Dermis blood vessel endothelial cell (primary cell): ENCODE results near the gene SLC2A4RG. TPM values are rescaled to one million over a fixed set of nuclear protein-coding genes. Genes with fewer than 3 reads are reported as not detected.
"Not testable (repeated sequence)": the region's sequence is repeated elsewhere in the genome, so short reads cannot be mapped to it uniquely, and the experiment has no call there.

Source experiments
- DNase-seq: peaks from one replicate; pipeline ENCODE4 v3.0.0; 2010
- total RNA-seq: library from RNA; depleted of rRNA; stranded (reverse); fragments of >200 nt; gene quantifications from 2 replicates; pipeline ENCODE4 v1.2.3, GENCODE V29; 2014

The SLC2A4RG gene
- total RNA-seq, 1 donor from 2014 or later, result 11.7 TPM

DNA sequence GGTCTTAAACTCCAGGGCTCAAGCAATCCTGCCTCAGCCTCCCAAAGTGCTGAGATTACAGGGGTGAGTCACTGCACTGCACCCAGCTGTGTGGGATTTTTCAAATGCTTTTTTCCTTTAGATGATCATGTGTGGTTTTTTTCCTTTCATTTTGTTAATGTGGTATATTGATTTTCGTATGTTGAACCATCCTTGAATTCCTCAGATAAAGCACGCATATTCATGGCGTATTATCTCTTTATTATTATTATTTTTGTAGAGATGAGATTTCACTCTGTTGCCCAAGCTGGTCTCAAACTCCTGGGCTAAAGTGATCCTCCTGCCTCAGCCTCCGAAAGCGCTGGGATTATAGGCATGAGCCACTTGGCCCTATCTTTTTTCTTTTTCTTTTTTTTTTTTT is 24.7 kb upstream of the SLC2A4RG start:
- DNase-seq, result no peak

DNA sequence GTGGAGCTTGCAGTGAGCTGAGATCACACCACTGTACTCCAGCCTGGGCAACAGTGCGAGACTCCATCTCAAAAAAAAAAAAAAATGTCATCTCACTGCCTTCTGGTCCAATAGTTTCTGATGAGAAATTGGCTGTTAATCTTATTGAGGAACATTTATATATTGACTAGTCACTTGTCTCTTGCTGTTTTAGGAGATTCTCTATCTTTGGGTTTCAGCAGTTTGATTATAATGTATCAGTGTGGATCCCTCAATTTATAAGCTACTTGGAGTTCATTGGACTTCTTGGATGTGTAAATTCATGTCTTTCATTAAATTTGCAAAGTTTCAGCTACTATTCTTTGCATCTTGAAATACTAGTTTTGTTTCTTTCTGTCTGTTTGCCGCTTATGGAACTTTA is 20.6 kb upstream of the SLC2A4RG start:
- DNase-seq, result no peak

DNA sequence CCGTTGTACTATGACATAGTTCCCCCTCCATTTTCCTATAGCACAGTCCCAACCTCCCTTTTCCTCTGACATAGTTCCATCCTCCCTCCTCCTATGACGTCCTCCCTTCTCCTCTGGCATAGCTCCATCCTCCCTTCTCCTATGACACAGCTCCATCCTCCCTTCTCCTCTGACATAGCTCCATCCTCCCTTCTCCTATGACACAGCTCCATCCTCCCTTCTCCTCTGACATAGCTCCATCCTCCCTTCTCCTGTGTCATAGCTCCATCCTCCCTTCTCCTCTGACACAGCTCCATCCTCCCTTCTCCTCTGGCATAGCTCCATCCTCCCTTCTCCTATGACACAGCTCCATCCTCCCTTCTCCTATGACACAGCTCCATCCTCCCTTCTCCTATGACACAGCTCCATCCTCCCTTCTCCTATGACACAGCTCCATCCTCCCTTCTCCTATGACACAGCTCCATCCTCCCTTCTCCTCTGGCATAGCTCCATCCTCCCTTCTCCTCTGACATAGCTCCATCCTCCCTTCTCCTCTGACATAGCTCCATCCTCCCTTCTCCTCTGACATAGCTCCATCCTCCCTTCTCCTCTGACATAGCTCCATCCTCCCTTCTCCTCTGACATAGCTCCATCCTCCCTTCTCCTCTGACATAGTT is 16.5 kb upstream of the SLC2A4RG start:
- DNase-seq, result not testable (repeated sequence)

DNA sequence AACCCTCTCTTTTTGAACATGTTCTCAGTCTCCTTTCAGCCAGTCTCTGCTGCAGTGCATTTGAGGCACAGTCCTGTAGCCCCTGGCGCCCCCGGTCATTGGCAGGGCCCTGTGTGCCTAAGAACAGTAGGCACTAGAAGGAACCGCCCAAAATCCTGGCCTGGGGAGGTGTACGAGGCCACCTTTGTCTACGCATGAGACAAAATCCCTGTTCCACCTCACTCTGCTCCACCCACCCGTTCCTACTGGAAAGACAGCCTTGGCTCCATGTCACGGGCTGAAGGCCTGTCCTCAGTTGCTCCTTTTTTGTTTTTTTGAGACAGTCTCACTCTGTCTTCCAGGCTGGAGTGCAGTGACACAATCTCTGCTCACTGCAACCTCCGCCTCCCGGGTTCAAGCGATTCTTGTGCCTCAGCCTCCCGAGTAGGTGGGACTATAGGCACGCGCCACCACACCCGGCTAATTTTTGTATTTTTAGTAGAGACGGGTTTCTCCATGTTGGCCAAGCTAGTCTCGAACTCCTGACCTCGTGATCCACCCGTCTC is 9.3 kb upstream of the SLC2A4RG start:
- not testable (repeated sequence) for DNase-seq

DNA sequence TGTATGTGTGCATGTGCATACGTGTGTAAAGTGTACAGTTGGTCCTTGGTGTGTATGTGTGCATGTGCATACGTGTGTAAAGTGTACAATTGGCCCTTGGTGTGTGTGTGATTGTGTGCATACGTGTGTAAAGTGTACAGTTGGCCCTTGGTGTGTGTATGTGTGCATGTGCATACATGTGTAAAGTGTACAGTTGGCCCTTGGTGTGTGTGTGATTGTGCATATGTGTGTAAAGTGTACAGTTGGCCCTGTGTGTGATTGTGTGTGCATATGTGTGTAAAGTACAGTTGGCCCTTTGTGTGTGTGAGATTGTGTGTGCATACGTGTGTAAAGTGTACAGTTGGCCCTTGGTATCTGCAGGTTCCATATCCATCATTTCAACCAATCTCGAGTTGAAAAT is 8.2 kb upstream of the SLC2A4RG start:
- no peak for DNase-seq

DNA sequence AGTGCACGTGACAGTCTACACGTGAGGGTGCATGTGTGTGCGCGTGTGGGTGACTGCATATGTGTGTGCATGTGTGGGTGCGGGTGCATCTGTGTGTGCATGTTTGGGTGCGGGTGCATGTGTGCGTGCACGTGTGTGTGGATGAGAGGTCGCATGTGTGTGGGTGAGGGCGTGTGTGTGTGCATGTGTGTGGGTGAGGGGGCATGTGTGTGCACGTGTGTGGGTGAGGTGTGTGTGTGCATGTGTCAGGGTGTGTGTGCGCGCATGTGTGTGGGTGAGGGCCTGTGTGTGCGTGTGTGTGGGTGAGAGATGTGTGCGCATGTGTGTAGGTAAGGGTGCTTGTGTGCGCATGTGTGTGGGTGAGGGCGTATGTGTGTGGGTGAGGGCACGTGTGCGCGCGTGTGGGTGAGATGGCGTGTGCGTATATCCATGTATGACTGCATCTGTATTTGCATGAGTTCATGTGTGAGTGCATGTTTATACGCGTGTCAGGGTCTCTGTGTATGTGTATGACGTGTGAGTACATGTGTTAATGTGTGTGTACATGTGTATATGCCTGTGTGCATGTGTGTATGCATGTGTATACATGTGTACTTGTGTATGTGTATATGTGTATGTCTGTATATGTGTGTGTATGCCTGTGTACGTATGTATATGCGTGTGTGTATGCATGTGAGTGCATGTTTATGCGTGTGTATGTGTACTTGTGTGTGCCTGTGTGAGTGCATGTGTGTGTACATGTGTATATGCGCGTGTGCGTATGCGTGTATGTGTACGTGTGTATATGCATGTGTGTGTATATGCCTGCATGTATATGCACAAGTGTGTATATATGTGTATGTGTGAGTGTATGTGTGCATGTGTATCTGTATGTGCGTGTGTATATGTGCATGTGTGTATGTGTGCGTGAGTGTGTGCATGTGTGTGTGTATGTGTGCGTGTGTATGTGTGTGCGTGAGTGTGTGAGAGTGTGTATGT is 7.2 kb upstream of the SLC2A4RG start:
- no peak for DNase-seq

DNA sequence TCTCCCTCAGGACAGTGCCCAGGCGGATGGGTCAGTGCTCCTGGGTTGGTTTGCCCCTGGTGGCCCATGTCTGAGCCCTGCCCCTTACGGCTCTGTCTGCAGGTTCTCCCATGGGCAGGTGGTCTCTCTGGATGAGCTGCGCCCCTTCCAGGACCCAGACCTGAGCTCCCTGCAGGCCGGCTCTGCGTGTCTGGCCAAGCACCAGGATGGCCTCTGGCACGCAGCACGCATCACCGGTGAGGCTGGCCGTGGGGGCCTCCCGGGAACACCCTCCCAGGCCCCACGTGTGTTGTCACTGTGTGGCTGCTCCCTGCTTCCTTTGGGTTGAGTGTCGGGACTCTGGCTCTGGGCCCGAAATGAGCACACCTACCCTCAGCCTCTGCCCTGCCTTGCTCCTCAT is 6.5 kb upstream of the SLC2A4RG start:
- no peak for DNase-seq

DNA sequence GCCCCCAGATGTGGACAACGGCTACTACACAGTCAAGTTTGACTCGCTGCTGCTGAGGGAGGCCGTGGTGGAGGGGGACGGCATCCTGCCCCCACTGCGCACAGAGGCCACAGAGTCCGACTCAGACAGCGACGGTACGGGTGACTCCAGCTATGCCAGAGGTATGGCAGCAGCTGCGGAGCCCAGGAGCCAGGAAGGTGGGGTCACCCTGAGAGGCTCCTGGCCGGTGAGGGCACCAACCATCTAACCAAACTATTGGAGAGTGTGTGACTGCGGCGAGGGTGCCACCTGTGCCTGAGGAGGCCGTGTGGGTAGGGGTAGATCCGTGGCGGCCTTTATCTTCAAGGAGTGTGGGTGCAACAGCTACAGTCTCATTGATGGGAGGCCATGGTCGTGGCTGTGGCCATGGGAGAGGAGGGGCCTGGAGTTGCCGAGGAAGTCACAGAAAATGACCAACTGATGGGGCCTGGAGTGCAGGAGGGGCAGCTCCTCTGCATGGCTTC is 5.9 kb upstream of the SLC2A4RG start:
- DNase-seq, result no peak

DNA sequence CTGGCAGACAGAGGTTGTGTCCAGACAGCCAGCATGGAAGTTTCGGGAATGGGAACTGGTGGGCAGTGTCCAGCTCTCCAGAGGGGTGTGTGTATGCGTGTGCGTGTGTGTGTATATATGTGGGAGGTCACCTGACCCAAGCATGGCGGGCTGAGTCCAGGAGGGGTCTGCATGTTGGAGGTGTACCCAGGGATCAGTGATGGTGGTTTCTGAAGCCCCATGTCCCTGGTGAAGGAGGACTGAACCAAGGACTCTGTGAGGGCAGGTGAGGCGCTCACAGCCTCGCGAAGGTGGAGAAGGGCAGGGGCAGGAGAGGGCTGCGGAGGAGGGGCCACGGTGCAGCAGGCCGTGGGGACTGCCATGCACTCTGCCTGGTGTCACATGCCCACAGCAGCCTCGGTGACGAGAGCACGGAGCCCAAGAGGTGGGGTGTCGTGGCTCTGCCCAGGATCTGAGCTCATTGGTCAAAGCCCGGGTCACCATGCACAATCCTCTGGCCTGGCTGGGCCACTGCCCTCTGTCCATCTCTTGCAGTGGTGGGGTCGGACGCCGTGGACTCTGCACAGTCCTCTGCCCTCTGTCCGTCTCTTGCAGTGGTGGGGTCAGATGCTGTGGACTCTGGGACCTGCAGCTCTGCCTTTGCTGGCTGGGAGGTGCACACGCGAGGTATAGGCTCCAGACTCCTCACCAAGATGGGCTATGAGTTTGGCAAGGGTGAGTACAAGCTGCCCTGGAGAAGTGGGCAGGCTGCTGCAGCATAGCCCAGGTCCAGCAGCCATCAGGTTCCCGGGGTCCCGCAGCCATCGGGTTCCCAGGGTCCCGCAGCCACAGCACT is 5.2 kb upstream of the SLC2A4RG start:
- DNase-seq, result no peak

DNA sequence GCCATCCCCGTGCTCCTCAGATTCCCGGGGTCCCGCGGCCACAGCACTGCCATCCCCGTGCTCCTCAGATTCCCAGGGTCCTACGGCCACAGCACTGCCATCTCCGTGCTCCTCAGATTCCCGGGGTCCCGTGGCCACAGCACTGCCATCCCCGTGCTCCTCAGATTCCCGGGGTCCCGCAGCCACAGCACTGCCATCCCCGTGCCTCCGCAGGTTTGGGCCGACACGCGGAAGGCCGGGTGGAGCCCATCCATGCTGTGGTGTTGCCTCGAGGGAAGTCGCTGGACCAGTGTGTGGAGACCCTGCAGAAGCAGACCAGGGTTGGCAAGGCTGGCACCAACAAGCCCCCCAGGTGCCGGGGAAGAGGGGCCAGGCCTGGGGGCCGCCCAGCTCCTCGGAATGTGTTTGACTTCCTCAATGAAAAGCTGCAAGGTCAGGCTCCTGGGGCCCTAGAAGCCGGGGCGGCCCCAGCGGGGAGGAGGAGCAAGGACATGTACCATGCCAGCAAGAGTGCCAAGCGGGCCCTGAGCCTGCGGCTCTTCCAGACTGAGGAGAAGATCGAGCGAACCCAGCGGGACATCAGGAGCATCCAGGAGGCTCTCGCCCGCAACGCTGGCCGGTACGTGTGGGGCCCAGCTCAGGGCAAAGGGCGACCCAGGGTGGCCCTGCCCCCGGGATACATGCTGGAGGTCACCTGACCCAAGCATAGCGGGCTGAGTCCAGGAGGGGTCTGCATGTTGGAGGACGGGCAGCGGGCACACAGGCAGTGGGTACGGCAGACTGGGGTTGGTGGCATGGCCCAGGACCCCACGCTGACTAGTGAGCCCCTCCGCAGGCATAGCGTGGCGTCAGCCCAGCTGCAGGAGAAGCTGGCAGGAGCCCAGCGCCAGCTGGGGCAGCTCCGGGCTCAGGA is 4.4 kb upstream of the SLC2A4RG start:
- no peak for DNase-seq

DNA sequence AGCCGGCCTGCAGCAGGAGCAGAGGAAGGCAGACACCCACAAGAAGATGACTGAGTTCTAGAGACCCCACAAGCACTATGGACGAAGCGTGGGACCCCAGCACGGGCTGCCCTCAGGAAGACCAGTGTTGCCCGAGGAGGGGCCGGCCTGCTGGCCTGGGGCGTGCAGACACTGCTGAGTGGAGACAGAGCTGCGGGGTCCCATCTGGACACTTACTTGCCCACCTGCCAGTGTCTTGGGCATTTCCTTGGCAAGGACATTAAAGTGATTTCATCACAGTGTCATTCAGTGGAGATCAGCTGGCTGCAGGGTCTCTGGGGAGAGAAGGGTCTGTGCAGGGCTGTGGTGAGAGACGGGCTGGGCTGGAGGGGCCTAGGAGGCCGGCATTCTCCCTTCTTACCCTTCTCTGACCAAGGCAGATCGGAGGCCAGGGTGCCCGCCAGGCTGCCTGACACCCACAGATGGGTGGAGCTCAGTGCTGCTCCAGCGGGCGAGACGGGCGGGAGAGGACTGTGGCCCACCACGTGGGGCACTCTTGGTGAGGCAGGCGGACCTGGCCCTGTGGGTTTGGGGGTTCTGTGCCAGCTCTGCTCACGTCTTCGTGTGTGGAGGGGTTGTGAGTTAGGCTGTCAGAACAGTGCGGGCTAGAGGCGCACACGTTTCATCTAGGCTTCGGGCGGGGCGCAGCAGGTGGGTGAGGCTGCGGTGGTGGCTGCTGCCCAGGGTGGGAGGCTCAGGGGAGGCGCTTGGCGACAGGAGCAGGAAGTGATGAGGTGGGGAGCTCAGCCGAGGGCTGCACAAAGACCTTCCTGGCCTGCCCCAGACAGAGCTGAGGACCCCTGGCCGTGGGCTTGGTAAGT is 3.5 kb upstream of the SLC2A4RG start, which contains the start of gene LIME1:
Gene LIME1, plus strand, starts transcription at position 806 of the 860 bp plus-strand sequence. CDS start 886 bp downstream, outside the sequence.
- DNase-seq, result no peak

DNA sequence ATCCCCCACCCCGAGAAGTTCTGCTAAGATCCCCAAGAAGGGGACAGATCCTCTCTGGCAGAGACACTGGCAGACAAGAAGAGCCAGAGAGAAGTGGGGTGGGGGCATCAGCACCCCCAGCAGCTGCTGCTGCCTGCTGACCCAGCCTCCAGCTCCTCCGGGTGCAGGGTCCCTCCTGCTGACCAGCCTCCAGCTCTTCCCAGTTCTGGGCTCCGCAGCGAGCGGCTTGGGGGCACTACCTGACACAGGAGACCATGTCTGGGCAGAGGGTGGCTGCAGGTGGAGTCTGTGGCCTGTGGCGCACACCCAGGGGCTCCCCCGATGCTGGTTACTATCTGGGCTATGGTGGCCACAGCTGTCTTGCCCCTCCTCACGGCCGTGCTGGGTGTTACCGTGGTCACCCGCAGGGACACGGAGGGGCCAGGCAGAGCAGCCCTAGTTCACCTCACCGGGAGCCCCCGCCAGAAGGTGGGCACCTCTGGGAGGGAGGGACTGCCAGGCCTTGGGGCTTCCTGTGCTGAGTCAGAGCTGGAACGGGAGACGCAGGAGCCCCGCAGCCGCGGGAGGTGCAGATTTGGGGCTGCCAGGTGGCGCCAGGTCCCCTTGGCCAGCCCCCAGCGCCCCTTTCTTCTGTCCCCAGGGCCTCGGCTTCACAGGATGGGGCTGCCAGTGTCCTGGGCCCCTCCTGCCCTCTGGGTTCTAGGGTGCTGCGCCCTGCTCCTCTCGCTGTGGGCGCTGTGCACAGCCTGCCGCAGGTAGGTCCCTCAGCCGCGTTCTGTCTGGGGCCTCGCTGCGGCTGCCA is 2.5 kb upstream of the SLC2A4RG start:
- DNase-seq, result no peak

DNA sequence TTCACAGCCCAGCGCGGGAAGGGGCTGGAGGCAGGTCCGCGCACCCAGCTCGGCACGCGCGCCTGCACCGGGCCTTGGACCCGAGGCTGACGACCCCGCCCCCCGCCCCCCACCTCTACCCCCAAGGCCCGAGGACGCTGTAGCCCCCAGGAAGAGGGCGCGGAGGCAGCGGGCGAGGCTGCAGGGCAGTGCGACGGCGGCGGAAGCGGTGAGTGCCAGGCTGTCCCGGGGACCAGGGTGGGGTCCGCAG is 2.0 kb upstream of the SLC2A4RG start:
- no peak for DNase-seq

DNA sequence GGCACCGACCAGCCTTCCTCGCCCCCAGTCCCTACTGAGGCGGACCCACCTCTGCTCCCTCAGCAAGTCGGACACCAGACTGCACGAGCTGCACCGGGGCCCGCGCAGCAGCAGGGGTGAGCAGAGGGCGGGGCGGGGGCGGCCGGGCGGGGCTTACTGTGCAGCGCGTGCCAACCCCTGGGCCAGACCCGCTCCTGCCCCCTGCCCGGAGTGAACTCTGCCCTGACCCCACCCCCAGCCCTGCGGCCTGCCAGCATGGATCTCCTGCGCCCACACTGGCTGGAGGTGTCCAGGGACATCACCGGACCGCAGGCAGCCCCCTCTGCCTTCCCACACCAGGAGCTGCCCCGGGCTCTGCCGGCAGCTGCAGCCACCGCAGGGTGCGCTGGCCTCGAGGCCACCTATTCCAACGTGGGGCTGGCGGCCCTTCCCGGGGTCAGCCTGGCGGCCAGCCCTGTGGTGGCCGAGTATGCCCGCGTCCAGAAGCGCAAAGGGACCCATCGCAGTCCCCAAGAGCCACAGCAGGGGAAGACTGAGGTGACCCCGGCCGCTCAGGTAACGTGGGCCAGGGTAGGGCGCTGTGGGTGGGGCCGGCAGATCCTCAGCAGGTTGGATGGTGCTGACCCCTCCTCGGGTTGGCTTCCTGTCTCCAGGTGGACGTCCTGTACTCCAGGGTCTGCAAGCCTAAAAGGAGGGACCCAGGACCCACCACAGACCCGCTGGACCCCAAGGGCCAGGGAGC is 1.5 kb upstream of the SLC2A4RG start:
- no peak for DNase-seq

DNA sequence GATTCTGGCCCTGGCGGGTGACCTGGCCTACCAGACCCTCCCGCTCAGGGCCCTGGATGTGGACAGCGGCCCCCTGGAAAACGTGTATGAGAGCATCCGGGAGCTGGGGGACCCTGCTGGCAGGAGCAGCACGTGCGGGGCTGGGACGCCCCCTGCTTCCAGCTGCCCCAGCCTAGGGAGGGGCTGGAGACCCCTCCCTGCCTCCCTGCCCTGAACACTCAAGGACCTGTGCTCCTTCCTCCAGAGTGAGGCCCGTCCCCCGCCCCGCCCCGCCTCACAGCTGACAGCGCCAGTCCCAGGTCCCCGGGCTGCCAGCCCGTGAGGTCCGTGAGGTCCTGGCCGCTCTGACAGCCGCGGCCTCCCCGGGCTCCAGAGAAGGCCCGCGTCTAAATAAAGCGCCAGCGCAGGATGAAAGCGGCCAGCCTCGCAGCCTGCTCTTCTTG is 868 bp upstream of the SLC2A4RG start:
- DNase-seq, result peak; percentile 43

DNA sequence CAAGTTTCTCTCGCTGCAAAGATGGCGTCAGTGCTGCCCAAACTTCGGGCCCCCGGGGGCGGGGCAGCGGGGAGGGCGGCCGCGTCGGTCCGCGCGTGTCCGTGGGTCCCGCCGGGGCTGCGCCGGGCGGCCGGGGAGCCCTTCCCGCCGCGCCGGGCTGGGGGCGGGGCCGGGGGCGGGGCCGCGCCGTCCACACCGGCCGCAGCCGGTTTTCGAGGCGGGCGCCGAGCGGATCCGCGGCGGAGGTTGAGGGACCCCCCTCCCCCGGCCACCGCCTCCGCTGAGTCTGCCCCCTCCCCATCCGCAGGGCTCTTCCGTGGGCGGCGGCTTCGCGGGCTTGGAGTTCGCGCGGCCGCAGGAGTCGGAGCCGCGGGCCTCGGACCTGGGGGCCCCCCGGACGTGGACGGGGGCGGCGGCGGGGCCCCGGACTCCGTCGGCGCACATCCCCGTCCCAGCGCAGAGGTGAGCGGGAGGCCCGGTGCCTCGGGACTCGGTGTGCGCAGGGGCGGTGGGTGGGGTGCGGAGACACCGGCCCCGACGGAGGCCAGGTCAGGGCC is 572 bp downstream of the SLC2A4RG start:
- DNase-seq, result peak; percentile 30

DNA sequence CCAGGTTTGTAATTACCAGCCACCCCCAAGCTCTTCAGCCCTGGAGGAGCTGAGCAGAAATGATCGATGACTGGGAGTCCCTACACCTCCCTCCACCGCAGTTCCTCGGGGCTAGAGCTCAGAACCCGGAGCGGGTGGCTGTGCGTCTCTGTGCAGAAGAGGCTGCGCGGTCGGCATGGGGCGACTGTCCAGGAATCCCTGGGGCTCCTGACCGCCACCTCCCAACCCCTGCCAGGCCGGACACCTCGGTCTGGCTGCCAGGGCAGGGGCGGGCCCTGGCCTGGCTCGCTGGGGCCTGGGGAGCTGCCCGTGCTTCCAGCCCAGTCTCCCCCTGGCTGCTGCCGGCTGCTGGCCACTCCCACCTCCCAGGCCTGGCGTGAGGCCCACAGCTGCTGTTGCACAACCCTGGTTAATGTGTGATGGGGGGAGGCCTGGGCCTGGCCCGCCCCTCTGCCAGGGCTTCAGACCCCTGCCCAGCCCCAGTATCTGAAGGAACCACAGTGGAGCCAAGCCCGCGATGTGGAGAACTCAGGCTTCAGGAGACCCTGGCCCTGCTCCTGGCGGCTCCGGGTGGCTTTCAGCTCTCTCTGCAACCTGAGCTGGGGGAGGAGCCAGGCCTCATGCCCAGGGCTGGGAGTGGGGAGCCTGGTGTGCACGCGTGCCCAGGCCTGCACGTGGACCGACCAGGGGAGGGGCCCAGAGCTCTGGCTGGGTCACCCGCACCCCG is 1.2 kb downstream of the SLC2A4RG start:
- DNase-seq, result peak; percentile 86

DNA sequence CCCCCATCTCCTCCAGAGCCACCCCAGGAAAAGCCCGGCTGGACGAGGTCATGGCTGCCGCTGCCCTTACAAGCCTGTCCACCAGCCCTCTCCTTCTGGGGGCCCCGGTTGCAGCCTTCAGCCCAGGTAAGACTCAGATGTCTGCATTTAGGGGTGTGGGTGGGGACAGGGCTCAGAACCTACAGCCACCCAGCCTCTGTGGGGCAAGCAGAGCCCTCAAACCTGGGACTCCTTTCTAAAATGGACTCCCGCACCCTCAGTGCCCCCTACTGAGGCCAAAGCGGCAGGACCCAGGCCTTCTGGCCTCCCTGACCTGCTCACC is 1.7 kb downstream of the SLC2A4RG start:
- no peak for DNase-seq
